ENCODE data around the gene CYP2C19.

The CYP2C19 gene

GRCh38 chr10:94777886-94778458 is 15.5 kb downstream of the CYP2C19 start:
- TF ChIP-seq, protein P1, sequence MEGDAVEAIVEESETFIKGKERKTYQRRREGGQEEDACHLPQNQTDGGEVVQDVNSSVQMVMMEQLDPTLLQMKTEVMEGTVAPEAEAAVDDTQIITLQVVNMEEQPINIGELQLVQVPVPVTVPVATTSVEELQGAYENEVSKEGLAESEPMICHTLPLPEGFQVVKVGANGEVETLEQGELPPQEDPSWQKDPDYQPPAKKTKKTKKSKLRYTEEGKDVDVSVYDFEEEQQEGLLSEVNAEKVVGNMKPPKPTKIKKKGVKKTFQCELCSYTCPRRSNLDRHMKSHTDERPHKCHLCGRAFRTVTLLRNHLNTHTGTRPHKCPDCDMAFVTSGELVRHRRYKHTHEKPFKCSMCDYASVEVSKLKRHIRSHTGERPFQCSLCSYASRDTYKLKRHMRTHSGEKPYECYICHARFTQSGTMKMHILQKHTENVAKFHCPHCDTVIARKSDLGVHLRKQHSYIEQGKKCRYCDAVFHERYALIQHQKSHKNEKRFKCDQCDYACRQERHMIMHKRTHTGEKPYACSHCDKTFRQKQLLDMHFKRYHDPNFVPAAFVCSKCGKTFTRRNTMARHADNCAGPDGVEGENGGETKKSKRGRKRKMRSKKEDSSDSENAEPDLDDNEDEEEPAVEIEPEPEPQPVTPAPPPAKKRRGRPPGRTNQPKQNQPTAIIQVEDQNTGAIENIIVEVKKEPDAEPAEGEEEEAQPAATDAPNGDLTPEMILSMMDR (IDR thresholded peaks at IDR 0.05), result no peak

GRCh38 chr10:94780844-94781243 is 18.4 kb downstream of the CYP2C19 start:
- TF ChIP-seq, protein P1 (IDR thresholded peaks at IDR 0.05), result no peak

DNA sequence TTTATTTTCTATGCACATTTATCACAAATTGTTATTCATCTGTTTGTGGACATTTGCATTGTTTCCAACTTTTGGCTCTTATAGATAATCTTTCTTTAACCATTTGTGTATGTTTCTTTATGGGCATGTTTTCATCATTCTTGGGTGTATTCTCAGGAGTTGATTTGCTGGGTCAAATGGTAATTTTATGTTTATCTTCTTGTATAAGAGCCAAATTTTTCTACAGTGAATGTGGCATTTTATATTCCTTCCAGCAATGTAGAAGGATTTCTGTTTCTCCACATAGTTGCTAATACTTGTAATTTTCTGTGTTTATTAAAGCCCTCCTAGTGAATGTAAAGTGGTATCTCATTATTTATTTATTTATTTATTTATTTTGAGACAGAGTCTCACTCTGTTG is 21.8 kb downstream of the CYP2C19 start:
- TF ChIP-seq, protein P1 (IDR thresholded peaks at IDR 0.05), result no peak

GRCh38 chr10:94785211-94785610 is 22.7 kb downstream of the CYP2C19 start:
- TF ChIP-seq, protein P1 (IDR thresholded peaks at IDR 0.05), result no peak

GRCh38 chr10:94803307-94803706 is 40.8 kb downstream of the CYP2C19 start:
- TF ChIP-seq, protein P1 (IDR thresholded peaks at IDR 0.05), result no peak

- TF ChIP-seq, protein P1 (IDR thresholded peaks at IDR 0.05), result no peak
Measured at GRCh38 chr10:94846204-94846603, 83.7 kb downstream of the CYP2C19 start.

- TF ChIP-seq, protein P1 (IDR thresholded peaks at IDR 0.05), result no peak
Measured at GRCh38 chr10:94850766-94851165, 88.3 kb downstream of the CYP2C19 start.

GRCh38 chr10:94851263-94851662 is 88.8 kb downstream of the CYP2C19 start:
- TF ChIP-seq, protein P1 (IDR thresholded peaks at IDR 0.05), result no peak

Data from LNCAP (cell line).